Pericardium fibroblast (primary cell): ENCODE measurements around the gene GJB3. TPM values are rescaled to one million over a fixed set of nuclear protein-coding genes. Genes with fewer than 3 reads are reported as not detected.

Source experiments
- total RNA-seq: library from RNA; depleted of rRNA; stranded (reverse); fragments of >200 nt; gene quantifications from 2 replicates; pipeline ENCODE4 v1.2.3, GENCODE V29; 2015

GJB3 gene
- not detected in 2 replicates for total RNA-seq

DNA sequence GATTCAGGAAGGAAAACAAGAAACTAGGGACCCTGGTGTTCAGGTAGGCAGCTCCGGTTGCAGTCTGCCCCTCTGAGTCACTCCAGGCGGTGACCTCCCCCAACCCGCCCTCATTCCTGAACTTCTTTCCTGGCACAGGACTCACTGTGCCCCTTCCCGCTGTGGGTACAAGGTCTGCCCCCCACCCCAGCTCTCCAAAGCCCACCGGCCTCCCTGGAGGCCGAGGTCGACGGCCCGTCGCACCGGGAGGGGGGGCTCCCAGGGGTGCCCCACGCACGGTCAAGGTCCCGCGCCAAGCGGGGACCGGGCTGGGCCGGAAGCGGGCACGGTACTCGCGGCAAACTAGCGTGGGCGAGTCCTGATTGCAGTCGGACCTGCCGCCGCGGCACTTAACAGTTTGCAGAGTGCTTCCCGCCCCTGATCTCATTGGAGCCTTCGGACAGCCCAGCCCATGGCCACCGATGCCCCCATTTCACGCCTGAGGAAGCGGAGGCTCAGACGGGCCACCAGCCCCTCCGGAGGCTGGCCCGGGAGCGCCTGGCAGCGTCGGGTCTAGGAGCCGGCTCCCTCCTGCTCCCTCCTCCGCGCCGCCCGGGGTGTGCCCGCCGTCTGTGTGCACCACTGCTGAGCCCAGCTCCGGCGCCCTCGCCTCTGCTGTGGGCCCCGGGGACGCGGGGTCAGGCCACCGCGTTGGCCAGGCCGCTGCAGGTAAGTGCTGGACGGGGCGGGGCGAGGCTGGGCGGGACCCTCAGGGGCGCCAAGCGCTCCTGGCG lies at the start of gene GJB3:
TSS of gene GJB3 (plus strand) at position 144 of the 773 bp plus-strand sequence. CDS start 3,549 bp downstream, outside the sequence.

DNA sequence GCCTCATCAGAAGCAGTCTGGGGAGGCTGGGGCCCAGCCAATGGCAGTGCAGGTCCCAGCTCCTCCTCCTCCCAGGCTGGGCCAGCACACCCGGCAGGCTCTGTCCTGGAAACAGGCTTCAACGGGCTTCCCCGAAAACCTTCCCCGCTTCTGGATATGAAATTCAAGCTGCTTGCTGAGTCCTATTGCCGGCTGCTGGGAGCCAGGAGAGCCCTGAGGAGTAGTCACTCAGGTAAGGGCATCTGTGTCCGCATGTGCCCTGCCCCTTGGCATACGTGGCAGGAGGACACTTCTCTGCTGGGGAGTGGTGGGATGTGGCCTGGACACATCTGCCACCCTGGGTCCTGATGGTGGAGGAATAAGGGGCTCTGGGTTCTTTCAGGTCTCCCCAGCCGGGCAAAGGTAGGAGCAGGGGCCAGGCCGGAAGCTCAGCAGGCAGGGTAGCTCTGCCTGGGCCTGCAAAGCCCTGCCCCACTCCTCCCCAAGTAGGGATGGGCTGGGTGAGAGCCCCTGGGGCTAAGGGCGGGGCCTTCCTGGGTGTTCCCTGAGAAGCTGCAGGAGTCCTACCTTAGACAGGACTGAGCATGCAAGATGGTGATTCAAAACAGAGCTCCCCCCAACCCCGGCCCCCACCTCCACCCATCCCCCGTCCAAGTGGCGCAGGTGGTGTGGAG lies 25.9 kb upstream of the GJB3 start, which contains the start of gene GJB5:
TSS of gene GJB5 (plus strand) at position 84 of the 674 bp plus-strand sequence. CDS start 2,284 bp downstream, outside the sequence.

DNA sequence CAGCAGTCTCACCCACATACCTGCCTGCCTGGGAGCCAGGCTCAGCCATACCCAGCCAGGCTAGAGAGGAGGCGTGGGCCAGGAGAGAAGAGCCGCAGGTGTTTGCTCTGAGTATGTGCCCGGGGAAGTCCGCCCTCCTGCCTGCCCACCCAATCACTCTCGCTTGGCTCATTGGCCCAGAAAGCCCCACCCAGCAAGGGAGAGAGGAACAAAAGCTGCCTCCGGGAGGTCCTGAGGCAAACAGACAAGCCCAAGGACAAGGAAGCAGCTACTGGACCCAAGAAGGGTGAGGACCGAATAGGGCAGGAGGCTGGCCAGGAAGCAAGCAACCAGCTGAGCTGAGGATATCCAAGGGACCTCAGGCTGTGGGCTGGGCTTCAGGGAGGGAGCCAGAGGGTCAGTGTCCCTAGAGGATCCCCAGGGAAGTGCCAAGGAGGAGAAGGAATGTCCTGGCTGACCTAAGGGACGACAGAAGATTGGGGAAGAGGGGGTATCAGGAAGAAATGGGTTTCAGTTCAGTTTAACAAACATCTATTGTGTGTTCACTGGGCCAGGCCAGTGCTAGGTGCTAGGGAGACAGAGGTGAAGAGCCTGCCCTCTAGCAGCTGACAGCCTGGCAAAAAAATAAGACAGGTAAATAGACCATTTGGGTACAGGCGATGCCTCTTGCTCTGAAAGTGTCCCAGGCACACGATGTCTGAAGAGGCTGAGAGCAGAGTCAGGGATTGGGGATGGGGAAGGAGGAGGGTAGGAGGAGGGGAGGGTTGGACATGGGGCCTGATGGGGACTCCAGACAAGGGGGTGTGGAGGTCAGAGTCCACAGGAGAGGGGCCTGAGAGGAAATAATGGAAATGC lies 21.3 kb upstream of the GJB3 start, which contains the start of gene GJB4:
TSS of gene GJB4 (plus strand) at position 238 of the 855 bp plus-strand sequence. CDS start 1,515 bp downstream, outside the sequence.

DNA sequence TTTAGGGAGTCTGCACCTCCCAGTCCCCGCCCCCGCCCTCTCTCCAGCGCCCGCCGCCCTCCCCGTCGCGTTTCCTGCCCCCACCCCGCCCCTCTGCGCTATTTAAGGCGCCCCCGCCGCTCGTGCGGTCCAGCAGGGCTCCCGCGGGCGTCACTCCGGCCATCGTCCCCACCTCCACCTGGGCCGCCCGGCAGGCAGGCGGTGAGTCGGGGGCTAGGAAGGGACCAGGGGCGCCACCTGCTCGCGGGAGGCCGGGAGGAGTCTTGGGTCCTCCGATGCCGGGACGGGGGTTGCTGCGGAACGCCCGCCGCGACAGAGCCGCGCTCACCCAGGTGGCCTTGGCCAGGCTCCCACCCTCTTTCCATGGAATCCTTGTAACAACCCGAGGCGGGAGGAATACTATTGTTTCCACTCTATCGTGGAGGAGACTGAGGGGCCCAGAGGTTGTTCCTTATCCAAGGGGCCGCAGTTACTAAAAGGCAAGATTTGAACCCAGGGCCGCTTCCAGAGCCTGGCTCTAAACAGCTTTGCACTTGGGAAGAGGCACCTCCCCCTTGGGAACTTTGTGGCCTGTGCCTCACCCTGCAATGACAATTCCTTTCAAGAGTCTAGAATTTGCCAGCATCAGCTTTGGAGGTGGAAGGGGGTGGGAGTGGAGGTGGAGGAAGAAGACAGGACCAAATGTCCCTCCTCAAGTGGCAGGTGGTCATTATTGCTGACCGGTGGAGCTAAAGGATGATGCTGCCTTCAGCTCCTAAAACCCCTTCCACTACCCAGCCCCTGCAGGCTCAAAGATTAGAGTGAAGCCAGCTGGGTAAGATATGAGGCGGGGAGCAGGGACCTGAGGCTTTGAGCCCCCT lies 12.1 kb downstream of the GJB3 start, which contains the start of gene GJA4:
TSS of gene GJA4 (plus strand) at position 132 of the 860 bp plus-strand sequence. CDS start 1,215 bp downstream, outside the sequence.

Other genes with a start within 250 kb of the GJB3 start
- gene GJB5, start 26.2 kb upstream of the GJB3 start, total RNA-seq = not detected in 2 replicates
- gene GJB4, start 21.5 kb upstream of the GJB3 start, total RNA-seq = not detected in 2 replicates
- 0.12 and 0.34 TPM in 2 replicates for gene GJA4, start 11.8 kb downstream of the GJB3 start, total RNA-seq
- gene SMIM12, start 78.5 kb downstream of the GJB3 start, total RNA-seq = 15.5 and 21.2 TPM in 2 replicates
- gene DLGAP3, start 148.4 kb downstream of the GJB3 start, total RNA-seq = 0.12 TPM in 1 of 2 replicates, not detected in the other
- gene TMEM35B, start 204.1 kb downstream of the GJB3 start, total RNA-seq = 34.8 and 48.9 TPM in 2 replicates